HepG2 (cell line): Measurements from ENCODE around the gene SPTBN4. TPM values are rescaled to one million over a fixed set of nuclear protein-coding genes. Genes with fewer than 3 reads are reported as not detected.
A peak's percentile ranks its signal among the peaks of the same experiment; 100 is the strongest.

ENCODE experiments used
- FOXK1 ChIP-seq: sonication (generic); formaldehyde crosslinking; IDR thresholded peaks from 2 replicates; pipeline ENCODE4 v1.4.0; 2020; ENCODE audit warnings: low read depth, missing genetic modification reagents, borderline replicate concordance
- MBD4 ChIP-seq: IDR thresholded peaks from 2 replicates; pipeline ENCODE4 v1.6.1; 2012; ENCODE audit warnings: low read length, inconsistent platforms, borderline replicate concordance
- NR2F2 ChIP-seq: IDR thresholded peaks from 2 replicates; pipeline ENCODE4 v1.6.1; 2012; ENCODE audit warnings: low read depth, inconsistent platforms, borderline replicate concordance
- PITX1 ChIP-seq: sonication (generic); formaldehyde crosslinking; IDR thresholded peaks from 2 replicates; pipeline ENCODE4 v1.5.1; 2020; ENCODE audit warnings: mild to moderate bottlenecking, missing genetic modification reagents
- SRSF1 ChIP-seq: fragments of 200-400 bp; formaldehyde crosslinking; optimal IDR thresholded peaks from 2 replicates; pipeline ENCODE3; 2017; ENCODE audit warnings: mild to moderate bottlenecking, low read depth, low read length, moderate library complexity
- ZBTB14 ChIP-seq: sonication (generic); formaldehyde crosslinking; IDR thresholded peaks from 2 replicates; pipeline ENCODE4 v1.4.0; 2020; ENCODE audit warnings: missing genetic modification reagents
- ZBTB3 ChIP-seq: sonication (generic); formaldehyde crosslinking; IDR thresholded peaks from 2 replicates; pipeline ENCODE4 v1.4.0; 2020; ENCODE audit warnings: low read depth, mild to moderate bottlenecking, moderate library complexity, missing genetic modification reagents, borderline replicate concordance
- ZBTB40 ChIP-seq, 2 experiments: fragments of 450-650 bp in 1 of 2; sonication (generic) in 1 of 2; formaldehyde crosslinking in 1 of 2; IDR thresholded peaks; 2 replicates each; pipeline versions ENCODE4 v1.6.1 to v1.8.0; 2016 to 2022; ENCODE audit warnings: antibody characterized with exemption in 1 of 2, mild to moderate bottlenecking in 1 of 2, missing genetic modification reagents in 1 of 2
- ZNF337 ChIP-seq: sonication (generic); formaldehyde crosslinking; IDR thresholded peaks from 2 replicates; pipeline ENCODE4 v1.5.1; 2020; ENCODE audit warnings: missing genetic modification reagents, low read depth, mild to moderate bottlenecking, borderline replicate concordance
- ZNF33B ChIP-seq: sonication (generic); formaldehyde crosslinking; IDR thresholded peaks from 2 replicates; pipeline ENCODE4 v1.5.1; 2020; ENCODE audit warnings: mild to moderate bottlenecking, missing genetic modification reagents
- ZNF749 ChIP-seq: sonication (generic); formaldehyde crosslinking; IDR thresholded peaks from 2 replicates; pipeline ENCODE4 v1.8.0; 2022; ENCODE audit warnings: mild to moderate bottlenecking, missing genetic modification reagents, moderate library complexity, borderline replicate concordance
- ZNF839 ChIP-seq: sonication (generic); formaldehyde crosslinking; IDR thresholded peaks from 2 replicates; pipeline ENCODE4 v1.4.0; 2020; ENCODE audit warnings: missing genetic modification reagents, mild to moderate bottlenecking, borderline replicate concordance
- ZSCAN20 ChIP-seq: sonication (generic); formaldehyde crosslinking; IDR thresholded peaks from 2 replicates; pipeline ENCODE4 v1.4.0; 2020; ENCODE audit warnings: missing genetic modification reagents, mild to moderate bottlenecking, borderline replicate concordance
- polyA plus RNA-seq, 8 experiments: library from polyadenylated mRNA; depleted of rRNA in 3 of 8; stranded (reverse) in 7 of 8; unstranded in 1 of 8; fragments of >200 nt; fragmentation: Illumina TruSeq in 4 of 8; extraction: Trizol in 4 of 8; gene quantifications; 2 replicates each; pipeline versions ENCODE4 v1.2.1 to v1.2.3, GENCODE V29; 2011 to 2016; ENCODE audit warnings: low read depth in 4 of 8, missing spikeins in 1 of 8, mixed read lengths in 1 of 8; ENCODE audit not compliant: insufficient read depth in 1 of 8
- total RNA-seq, 5 experiments: library from RNA; depleted of rRNA; stranded (reverse); fragments of >200 nt; fragmentation: Illumina TruSeq; extraction: Trizol; gene quantifications; 2 replicates each; pipeline ENCODE4 v1.2.3, GENCODE V29; 2016; ENCODE audit warnings: low read depth in 1 of 5

Gene SPTBN4
- total and polyA plus RNA-seq, 2 of the 13 experiments (the other 11 are each of a cell fraction or from before 2014, with no cell fraction given) = 0.11 TPM

- peak; percentile 86 for TF ChIP-seq SRSF1
- TF ChIP-seq ZNF337 (CRISPR knock-in tag) = peak; percentile 63; the same call in 1 of the 2 replicates
- no peak for TF ChIP-seq FOXK1 (CRISPR knock-in tag)
- no peak for TF ChIP-seq MBD4
- peak; percentile 42 for TF ChIP-seq PITX1 (CRISPR knock-in tag)
- peak; percentile 87; the same call in 1 of the 2 replicates for TF ChIP-seq ZNF33B
- no peak for TF ChIP-seq ZSCAN20 (CRISPR knock-in tag)
- peak; percentile 34; the same call in 1 of the 2 replicates for TF ChIP-seq NR2F2
- TF ChIP-seq ZBTB40 (IDR thresholded peaks at IDR 0.05) = no peak
- TF ChIP-seq ZBTB40 (CRISPR knock-in tag; IDR thresholded peaks at IDR 0.05) = peak; percentile 91
- no peak; the same call in 1 of the 2 replicates for TF ChIP-seq ZNF839 (CRISPR knock-in tag)
- no peak for TF ChIP-seq ZBTB14 (CRISPR knock-in tag)
- TF ChIP-seq ZNF749 = peak; percentile 57; the same call in 1 of the 2 replicates
- TF ChIP-seq ZBTB3 (CRISPR knock-in tag) = no peak
Observed at GRCh38 chr19:40420766-40421765, 45.7 kb upstream of the SPTBN4 start (continued).
